Neural cell (in vitro differentiated cells): ENCODE results near the gene MAS1.

ENCODE experiments used
- CTCF ChIP-seq: fragments of 450-650 bp; IDR thresholded peaks from 2 replicates; pipeline ENCODE4 v1.5.1; 2014; ENCODE audit warnings: antibody characterized with exemption, mild to moderate bottlenecking, moderate library complexity; ENCODE audit not compliant: poor library complexity, severe bottlenecking
- EP300 ChIP-seq: fragments of 450-650 bp; conservative IDR thresholded peaks from 2 replicates; pipeline ENCODE4 v1.6.1; 2014; ENCODE audit warnings: antibody characterized with exemption, mild to moderate bottlenecking, moderate library complexity; ENCODE audit not compliant: poor library complexity, severe bottlenecking
- EZH2 ChIP-seq: fragments of 200-600, 300-800 bp; shearing (Covaris generic), sonication (generic); IDR thresholded peaks from 2 replicates; pipeline ENCODE4 v1.6.1; 2014; ENCODE audit warnings: antibody characterized with exemption, low read length, borderline replicate concordance, mild to moderate bottlenecking; ENCODE audit not compliant: insufficient read depth, poor library complexity, severe bottlenecking
- MXI1 ChIP-seq: fragments of 450-650 bp; conservative IDR thresholded peaks from 2 replicates; pipeline ENCODE4 v1.6.1; 2014; ENCODE audit warnings: antibody characterized with exemption, mild to moderate bottlenecking; ENCODE audit not compliant: poor library complexity, severe bottlenecking
- REST ChIP-seq: IDR thresholded peaks from 2 replicates; pipeline ENCODE4 v1.6.1; 2012; ENCODE audit warnings: borderline replicate concordance
- TAF1 ChIP-seq: IDR thresholded peaks from 2 replicates; pipeline ENCODE4 v1.6.1; 2012; ENCODE audit warnings: low read depth

GRCh38 chr6:159899994-159900745 is 9.4 kb downstream of the MAS1 start:
- TF ChIP-seq CTCF (no peak), EP300 (no peak), EZH2 (no peak), REST (no peak), MXI1 (no peak), TAF1 (no peak)
